ENCODE measurements around the gene RAB26.

RAB26 gene

GRCh38 chr16:2145843-2146242, 2.6 kb upstream of the RAB26 start:
- no peak for DNase-seq

DNA sequence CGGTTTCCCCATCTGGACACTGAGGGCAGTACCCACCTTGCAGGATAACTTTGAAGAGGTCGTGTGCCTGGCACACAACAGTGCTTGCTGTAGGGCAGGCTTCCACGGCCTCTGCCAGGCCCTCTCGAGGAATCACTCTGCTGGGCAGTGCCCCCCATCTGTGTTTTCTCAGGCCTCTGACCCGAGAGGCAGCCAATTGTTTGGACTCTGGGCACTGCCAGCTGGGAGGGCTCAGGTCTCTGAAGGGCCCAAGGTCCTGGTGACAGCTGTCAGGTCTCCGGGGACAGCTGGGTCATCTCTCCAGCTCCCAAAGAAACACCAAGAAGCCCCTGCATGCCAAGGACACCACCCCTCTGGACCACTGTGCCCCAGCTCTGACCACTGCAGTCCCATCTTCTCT, 1.0 kb upstream of the RAB26 start:
- no peak for DNase-seq

DNA sequence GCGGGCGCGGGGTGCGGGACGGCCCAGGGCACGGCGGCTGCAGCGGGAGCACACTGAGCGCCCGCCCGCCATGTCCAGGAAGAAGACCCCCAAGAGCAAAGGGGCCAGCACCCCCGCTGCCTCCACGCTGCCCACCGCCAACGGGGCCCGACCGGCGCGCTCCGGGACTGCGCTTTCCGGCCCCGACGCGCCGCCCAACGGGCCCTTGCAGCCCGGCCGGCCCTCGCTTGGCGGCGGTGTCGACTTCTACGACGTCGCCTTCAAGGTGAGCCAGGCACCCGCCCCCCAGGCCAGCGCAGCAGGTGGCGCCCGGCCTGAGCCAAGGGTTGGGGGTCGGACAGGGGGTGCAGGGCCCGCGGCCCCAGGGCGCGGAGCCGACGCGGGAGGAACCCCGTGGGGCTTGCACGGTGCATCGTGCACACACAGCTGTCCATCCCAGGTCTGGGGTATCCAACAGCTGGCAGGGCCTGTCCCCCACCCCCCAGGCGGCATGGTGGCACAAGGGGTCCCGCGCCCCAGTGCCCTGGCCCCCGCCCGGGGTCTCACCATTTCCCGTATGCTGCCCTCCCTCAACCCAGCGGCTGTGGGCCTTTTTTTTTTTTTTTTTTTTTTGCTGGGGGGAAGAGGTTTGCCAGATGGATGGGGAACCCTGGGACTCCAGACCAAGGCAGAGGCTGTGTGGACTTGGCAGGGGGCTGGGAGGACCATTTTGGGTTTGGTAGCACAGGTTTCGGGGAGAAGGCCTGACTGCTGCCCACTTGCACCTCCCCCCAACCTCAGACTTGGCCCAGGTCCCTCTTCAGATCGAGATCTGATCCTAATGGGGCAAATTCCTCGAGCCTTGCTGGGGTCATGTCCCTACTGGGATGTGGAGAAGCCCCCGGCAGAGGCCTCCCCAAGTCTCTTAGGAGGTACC, 547 bp downstream of the RAB26 start:
- no peak for DNase-seq

DNA sequence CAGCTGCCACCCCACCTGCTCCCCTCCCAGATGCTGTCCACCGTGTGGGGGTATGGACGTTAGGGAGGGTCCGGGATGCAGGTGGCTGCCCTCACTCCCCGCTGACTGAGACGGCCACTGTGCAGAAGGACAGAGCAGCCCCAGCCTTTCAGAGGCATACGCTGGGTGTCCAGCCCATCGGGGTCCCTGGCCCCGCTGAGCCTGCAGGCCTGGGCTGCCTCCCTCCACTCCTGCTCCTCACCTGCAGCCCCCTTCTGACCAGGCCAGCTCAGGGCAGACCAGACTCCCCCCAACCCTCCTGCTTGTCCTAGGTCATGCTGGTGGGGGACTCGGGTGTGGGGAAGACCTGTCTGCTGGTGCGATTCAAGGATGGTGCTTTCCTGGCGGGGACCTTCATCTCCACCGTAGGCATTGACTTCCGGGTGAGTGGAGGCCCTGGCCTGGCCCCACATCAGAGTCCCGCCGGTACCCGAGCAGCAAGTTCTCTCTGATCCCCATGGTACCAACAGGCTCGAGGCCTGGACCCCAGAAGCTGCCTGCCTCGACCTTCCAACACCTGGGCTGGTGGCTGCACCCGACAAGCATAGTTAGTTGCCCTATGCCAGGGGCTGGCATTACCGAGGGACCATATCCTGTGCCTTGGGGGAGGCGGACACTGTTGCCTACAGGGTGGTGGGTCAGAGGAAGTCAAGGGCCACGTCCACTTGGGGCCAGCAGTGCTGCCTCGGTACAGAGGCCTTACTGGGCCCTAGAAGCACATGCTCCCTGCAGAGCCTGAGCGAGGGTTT, 1.4 kb downstream of the RAB26 start:
- DNase-seq, result no peak

GRCh38 chr16:2150418-2151187, 2.2 kb downstream of the RAB26 start:
- no peak for DNase-seq

- DNase-seq, result no peak
Measured at GRCh38 chr16:2151188-2152091, 3.0 kb downstream of the RAB26 start.

DNA sequence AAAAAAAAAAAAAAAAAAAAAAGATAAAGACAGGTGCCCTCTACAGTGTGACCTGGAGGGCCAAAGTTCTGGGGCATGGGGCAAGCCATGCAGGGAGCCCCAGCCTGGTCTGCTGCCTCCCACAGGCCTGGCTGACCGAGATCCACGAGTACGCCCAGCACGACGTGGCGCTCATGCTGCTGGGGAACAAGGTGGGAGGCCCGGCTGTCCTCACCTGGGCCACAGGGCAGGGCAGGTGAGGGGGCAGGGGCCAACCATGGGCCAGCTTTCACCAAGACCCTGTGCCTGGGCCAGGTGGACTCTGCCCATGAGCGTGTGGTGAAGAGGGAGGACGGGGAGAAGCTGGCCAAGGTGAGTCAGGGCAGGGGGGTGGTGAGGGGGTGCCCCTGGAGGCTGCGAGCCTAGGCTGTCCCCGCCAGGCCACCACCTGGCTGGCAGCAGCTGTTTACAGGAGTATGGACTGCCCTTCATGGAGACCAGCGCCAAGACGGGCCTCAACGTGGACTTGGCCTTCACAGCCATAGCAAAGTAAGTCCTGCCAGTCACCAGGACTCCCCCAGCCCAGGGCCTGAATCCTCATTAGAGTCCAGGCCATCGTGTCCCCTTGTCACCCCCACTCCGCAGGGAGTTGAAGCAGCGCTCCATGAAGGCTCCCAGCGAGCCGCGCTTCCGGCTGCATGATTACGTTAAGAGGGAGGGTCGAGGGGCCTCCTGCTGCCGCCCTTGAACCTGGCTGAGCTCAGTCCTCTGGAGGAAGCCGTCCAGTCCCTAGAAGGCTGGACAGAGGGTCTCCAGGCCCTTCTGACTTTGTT, 4.5 kb downstream of the RAB26 start:
- no peak for DNase-seq

DNA sequence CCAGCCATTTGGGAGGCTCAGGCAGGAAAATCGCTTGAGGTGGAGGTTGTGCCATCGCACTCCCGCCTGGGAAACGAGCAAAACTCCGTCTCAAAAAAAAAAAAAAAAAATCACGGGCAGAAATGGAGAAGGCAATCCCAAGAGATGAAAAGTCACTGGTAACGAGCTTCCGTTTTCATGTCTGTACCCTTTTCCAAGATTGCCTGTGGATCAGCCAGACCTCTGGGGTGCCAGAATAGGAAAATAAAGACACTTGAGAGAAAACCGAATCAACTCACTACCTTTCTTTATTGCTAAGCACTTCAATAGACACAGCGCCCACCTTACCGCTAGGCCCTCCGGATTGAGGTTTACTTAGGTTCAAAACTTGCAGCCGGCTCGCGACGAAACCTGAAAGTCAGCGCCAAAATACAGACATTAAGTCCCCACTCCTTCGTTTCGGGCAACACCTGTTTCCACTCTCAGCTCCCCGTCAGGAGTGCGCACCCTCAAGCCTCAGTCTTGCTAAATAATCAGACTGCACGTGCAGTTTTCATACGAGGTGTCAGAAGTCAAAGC, 6.2 kb downstream of the RAB26 start:
- no peak for DNase-seq

- DNase-seq, result peak; percentile 100
Measured at GRCh38 chr16:2155091-2155950, 6.9 kb downstream of the RAB26 start, which contains the start of gene TRAF7. Gene TRAF7, plus strand, starts transcription at chr16:2155782. Its CDS starts 8,139 bp downstream, at chr16:2163921.

GRCh38 chr16:2155977-2156848, 7.8 kb downstream of the RAB26 start:
- no peak for DNase-seq

DNA sequence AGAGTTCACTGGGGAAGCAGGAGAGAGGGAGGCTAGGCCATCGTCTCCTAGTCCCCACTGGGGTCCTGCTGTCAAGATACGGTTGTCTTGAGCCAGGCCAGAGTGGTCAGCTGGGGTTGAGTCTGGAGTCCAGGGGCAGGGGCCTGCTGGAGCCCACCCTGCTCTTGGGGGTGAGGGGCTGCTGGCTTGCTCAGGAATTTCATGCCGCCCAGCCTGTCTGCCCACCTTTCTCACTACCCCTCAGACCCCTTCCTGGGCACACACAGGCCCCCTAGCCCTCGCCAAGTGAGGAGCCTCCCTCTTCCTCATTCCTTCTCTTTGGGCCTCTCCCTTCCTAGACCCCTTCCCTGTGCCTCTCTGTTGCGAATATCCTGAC, 8.4 kb downstream of the RAB26 start:
- DNase-seq, result no peak

GRCh38 chr16:2157480-2158261, 9.2 kb downstream of the RAB26 start:
- no peak for DNase-seq

DNA sequence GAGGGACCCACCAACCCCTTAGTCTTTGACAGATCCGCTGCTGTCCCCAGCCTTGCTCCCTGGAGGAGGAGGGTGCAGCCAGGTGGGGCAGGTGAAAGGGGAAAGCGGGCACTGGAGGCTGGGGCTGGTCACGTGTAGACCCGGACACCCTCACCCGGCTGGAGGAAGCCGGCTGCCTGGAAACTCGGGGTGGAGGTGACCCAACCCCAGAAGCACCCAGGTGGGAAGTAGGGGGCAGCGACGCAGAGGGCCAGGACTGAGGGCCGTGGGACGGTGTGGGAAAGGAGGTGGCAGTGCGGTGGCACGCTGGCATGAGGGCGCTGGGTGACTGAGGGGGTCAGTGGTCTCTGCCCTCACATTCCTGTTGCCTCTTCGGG, 9.8 kb downstream of the RAB26 start:
- DNase-seq, result no peak

DNA sequence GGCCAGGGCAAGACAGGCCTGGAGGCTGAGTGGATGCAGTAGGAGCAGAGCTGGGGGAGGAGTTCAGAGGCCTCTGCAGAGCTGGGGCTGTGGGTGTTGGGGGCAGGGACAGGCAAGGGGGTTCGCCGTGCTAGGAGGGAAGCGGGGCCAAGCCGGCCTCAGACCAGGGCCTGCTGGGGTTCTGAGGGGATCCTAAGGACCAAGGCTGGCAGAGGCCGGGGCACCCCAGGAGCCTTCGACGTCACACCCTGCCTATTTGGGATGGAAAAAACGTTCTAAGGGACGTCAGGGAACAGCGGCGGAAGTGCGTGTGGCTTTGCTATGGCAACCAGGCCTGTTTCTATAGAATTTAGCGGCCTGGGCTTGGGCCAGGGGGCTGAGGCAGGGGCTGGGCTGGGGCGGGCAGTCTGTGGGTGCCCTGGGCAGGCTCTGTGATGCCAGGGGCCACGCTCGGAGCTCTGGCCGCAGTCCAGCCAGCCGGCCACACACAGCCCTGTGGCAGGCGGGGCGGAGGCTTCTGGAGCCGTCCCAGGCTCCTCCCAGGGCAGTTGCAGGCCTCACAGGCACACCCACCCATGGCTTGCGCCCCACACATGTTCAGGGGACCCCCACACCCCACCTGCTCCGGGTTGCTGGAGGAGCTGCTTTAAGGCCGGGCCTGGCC, 10.9 kb downstream of the RAB26 start:
- DNase-seq, result no peak

GRCh38 chr16:2160915-2161551, 12.6 kb downstream of the RAB26 start:
- DNase-seq, result no peak

GRCh38 chr16:2161911-2162310, 13.5 kb downstream of the RAB26 start:
- DNase-seq, result no peak

GRCh38 chr16:2162676-2163118, 14.3 kb downstream of the RAB26 start:
- no peak for DNase-seq
